Stimulated activated CD4-positive, alpha-beta T cell treated with anti-CD3 and anti-CD28 coated beads, TNF-alpha, amount 100 ng/mL, for 4 hours (primary cell): ENCODE data around the gene DNMT1.

Source experiments
- DNase-seq, 3 experiments: peaks; one replicate each; pipeline ENCODE4 v3.0.0-alpha.2; 2020; ENCODE audit warnings: low read depth in 3 of 3

DNMT1 gene

GRCh38 chr19:10141973-10142372 is 52.8 kb downstream of the DNMT1 start:
- DNase-seq = no peak

- DNase-seq = no peak
Observed at GRCh38 chr19:10141479-10141878, 53.3 kb downstream of the DNMT1 start.

- DNase-seq = no peak
Observed at GRCh38 chr19:10139952-10140351, 54.8 kb downstream of the DNMT1 start.

- DNase-seq = no peak
Observed at GRCh38 chr19:10138879-10139795, 55.6 kb downstream of the DNMT1 start.

GRCh38 chr19:10137751-10138682 is 56.7 kb downstream of the DNMT1 start:
- no peak for DNase-seq

- no peak for DNase-seq
Observed at GRCh38 chr19:10136936-10137335, 57.8 kb downstream of the DNMT1 start.

- no peak for DNase-seq
Observed at GRCh38 chr19:10135551-10136334, 59.0 kb downstream of the DNMT1 start.

- DNase-seq = no peak
Observed at GRCh38 chr19:10134040-10134439, 60.7 kb downstream of the DNMT1 start.

- DNase-seq = no peak
Observed at GRCh38 chr19:10133596-10133995, 61.2 kb downstream of the DNMT1 start.

- DNase-seq = no peak
Observed at GRCh38 chr19:10132905-10133304, 61.8 kb downstream of the DNMT1 start.

GRCh38 chr19:10126213-10126639 is 68.5 kb downstream of the DNMT1 start:
- no peak for DNase-seq

GRCh38 chr19:10124429-10124828 is 70.3 kb downstream of the DNMT1 start:
- no peak for DNase-seq

- DNase-seq = no peak
Observed at GRCh38 chr19:10122045-10122444, 72.7 kb downstream of the DNMT1 start.

- no peak for DNase-seq
Observed at GRCh38 chr19:10120538-10121189, 74.1 kb downstream of the DNMT1 start.

GRCh38 chr19:10118960-10119359 is 75.8 kb downstream of the DNMT1 start:
- DNase-seq = no peak

GRCh38 chr19:10116866-10117616 is 77.7 kb downstream of the DNMT1 start:
- DNase-seq = no peak

- DNase-seq = no peak
Observed at GRCh38 chr19:10116085-10116865, 78.5 kb downstream of the DNMT1 start.

- no peak for DNase-seq
Observed at GRCh38 chr19:10115392-10116084, 79.2 kb downstream of the DNMT1 start.
